GM23338 (cell line): ENCODE results near the gene PARVG. TPM values are rescaled to one million over a fixed set of nuclear protein-coding genes. Genes with fewer than 3 reads are reported as not detected.

ENCODE experiments used
- ATAC-seq: fragments of 200-7000 bp; cut with Tn5 transposase; 3 replicates; pipeline ENCODE4 v1.9.1; 2020
- DNase-seq: peaks from one replicate; pipeline ENCODE4 v3.0.0-alpha.2; 2015; ENCODE audit warnings: low spot score
- H2AFZ ChIP-seq: fragments of 200-600 bp; sonication (generic); 2 replicates; pipeline ENCODE4 v1.8.0; 2016; ENCODE audit warnings: antibody characterized with exemption, mild to moderate bottlenecking, moderate library complexity
- H3F3A ChIP-seq: fragments of 200-600 bp; sonication (generic); replicated peaks from 2 replicates; pipeline ENCODE4 v1.8.0; 2017; ENCODE audit warnings: antibody characterized with exemption, mixed run types, low read depth
- H3K27ac ChIP-seq: fragments of 200-600 bp; sonication (generic); 2 replicates; pipeline ENCODE4 v1.6.1; 2016; ENCODE audit warnings: low read depth
- H3K27me3 ChIP-seq: fragments of 200-600 bp; sonication (generic); 2 replicates; pipeline ENCODE4 v1.8.0; 2016; ENCODE audit warnings: mild to moderate bottlenecking, mixed run types, moderate library complexity; ENCODE audit not compliant: insufficient read depth
- H3K36me3 ChIP-seq: fragments of 200-600 bp; sonication (generic); 2 replicates; pipeline ENCODE4 v1.8.0; 2016; ENCODE audit warnings: mild to moderate bottlenecking; ENCODE audit not compliant: insufficient read depth
- H3K4me1 ChIP-seq: fragments of 200-600 bp; sonication (generic); 2 replicates; pipeline ENCODE4 v1.8.0; 2016; ENCODE audit warnings: mild to moderate bottlenecking, moderate library complexity; ENCODE audit not compliant: insufficient read depth
- H3K4me2 ChIP-seq: fragments of 200-600 bp; sonication (generic); 2 replicates; pipeline ENCODE4 v1.7.1; 2017; ENCODE audit warnings: mixed run types
- H3K4me3 ChIP-seq: fragments of 200-600 bp; sonication (generic); 2 replicates; pipeline ENCODE4 v1.6.1; 2016; ENCODE audit warnings: mixed run types
- H3K79me2 ChIP-seq: fragments of 200-600 bp; sonication (generic); replicated peaks from 2 replicates; pipeline ENCODE4 v1.8.0; 2017; ENCODE audit warnings: mild to moderate bottlenecking; ENCODE audit not compliant: insufficient read depth
- H3K9me2 ChIP-seq: fragments of 200-600 bp; sonication (generic); 2 replicates; pipeline ENCODE4 v1.8.0; 2017; ENCODE audit not compliant: insufficient read depth
- H4K20me1 ChIP-seq: fragments of 200-600 bp; sonication (generic); replicated peaks from 2 replicates; pipeline ENCODE4 v1.8.0; 2017; ENCODE audit warnings: mild to moderate bottlenecking; ENCODE audit not compliant: insufficient read depth
- H3K27ac Mint-ChIP-seq: 2 replicates; pipeline ENCODE4 v1.8.0; 2020; ENCODE audit warnings: inconsistent platforms, mild to moderate bottlenecking, moderate library complexity, mixed read lengths
- H3K27me3 Mint-ChIP-seq: 3 replicates; pipeline ENCODE4 v1.8.0; 2022; ENCODE audit warnings: low read depth, mild to moderate bottlenecking, moderate library complexity, mixed read lengths, inconsistent platforms; ENCODE audit not compliant: insufficient read depth, poor library complexity
- H3K36me3 Mint-ChIP-seq: 3 replicates; pipeline ENCODE4 v1.8.0; 2021; ENCODE audit warnings: low read depth, mild to moderate bottlenecking, inconsistent platforms, moderate library complexity, mixed read lengths
- H3K4me1 Mint-ChIP-seq: 3 replicates; pipeline ENCODE4 v1.8.0; 2020; ENCODE audit warnings: mild to moderate bottlenecking, inconsistent platforms, mixed read lengths
- H3K4me3 Mint-ChIP-seq: 3 replicates; pipeline ENCODE4 v1.8.0; 2021; ENCODE audit warnings: moderate library complexity, mild to moderate bottlenecking, inconsistent platforms, mixed read lengths
- H3K9me3 Mint-ChIP-seq: 3 replicates; pipeline ENCODE4 v1.8.0; 2020; ENCODE audit warnings: moderate library complexity, mild to moderate bottlenecking, inconsistent platforms, mixed read lengths
- EZH2 ChIP-seq: fragments of 200-600 bp; sonication (generic); IDR thresholded peaks from one replicate; pipeline ENCODE4 v1.8.0; 2017; ENCODE audit warnings: antibody characterized with exemption, mild to moderate bottlenecking, low read depth; ENCODE audit not compliant: unreplicated experiment
- EZH2phosphoT487 ChIP-seq: fragments of 200-600 bp; sonication (generic); IDR thresholded peaks from one replicate; pipeline ENCODE4 v1.8.1; 2018; ENCODE audit warnings: antibody characterized with exemption; ENCODE audit not compliant: unreplicated experiment
- POLR2AphosphoS5 ChIP-seq: IDR thresholded peaks from 2 replicates; pipeline ENCODE4 v1.6.1; 2016; ENCODE audit warnings: antibody characterized with exemption, low read depth
- REST ChIP-seq: IDR thresholded peaks from one replicate; pipeline ENCODE4 v1.6.1; 2018; ENCODE audit warnings: antibody characterized with exemption; ENCODE audit not compliant: unreplicated experiment
- STAT1 ChIP-seq: IDR thresholded peaks from one replicate; pipeline ENCODE4 v1.6.1; 2016; ENCODE audit warnings: antibody characterized with exemption; ENCODE audit not compliant: unreplicated experiment
- polyA plus RNA-seq: library from polyadenylated mRNA; unstranded; fragments of >200 nt; fragmentation: Nextera tagmentation; extraction: Ambion mirVana; gene quantifications from 2 replicates; pipeline ENCODE4 v1.2.1, GENCODE V29; 2016
- total RNA-seq: library from RNA; depleted of rRNA; stranded (reverse); fragments of >200 nt; shearing (Covaris generic); gene quantifications from 2 replicates; pipeline ENCODE4 v1.2.3, GENCODE V29; 2014
- TF ChIP-seq, protein P1 (sequence below): fragments of 250-450 bp; sonication (Bioruptor Pico); IDR thresholded peaks from 2 replicates; pipeline ENCODE4 v1.5.0; 2020; ENCODE audit warnings: mild to moderate bottlenecking, moderate library complexity
- TF ChIP-seq, protein P2 (sequence below), 2 experiments: fragments of 200-600 bp in 1 of 2; sonication (generic) in 1 of 2; conservative IDR thresholded peaks; 2 replicates each; pipeline versions ENCODE4 v1.5.1 to v1.6.1; 2016 to 2017; ENCODE audit warnings: antibody characterized with exemption in 2 of 2, low read depth in 2 of 2, mild to moderate bottlenecking in 2 of 2, moderate library complexity in 1 of 2

Gene PARVG
- total and polyA plus RNA-seq, 2 experiments from 2014 or later: 0.14 to 0.31 TPM

DNA sequence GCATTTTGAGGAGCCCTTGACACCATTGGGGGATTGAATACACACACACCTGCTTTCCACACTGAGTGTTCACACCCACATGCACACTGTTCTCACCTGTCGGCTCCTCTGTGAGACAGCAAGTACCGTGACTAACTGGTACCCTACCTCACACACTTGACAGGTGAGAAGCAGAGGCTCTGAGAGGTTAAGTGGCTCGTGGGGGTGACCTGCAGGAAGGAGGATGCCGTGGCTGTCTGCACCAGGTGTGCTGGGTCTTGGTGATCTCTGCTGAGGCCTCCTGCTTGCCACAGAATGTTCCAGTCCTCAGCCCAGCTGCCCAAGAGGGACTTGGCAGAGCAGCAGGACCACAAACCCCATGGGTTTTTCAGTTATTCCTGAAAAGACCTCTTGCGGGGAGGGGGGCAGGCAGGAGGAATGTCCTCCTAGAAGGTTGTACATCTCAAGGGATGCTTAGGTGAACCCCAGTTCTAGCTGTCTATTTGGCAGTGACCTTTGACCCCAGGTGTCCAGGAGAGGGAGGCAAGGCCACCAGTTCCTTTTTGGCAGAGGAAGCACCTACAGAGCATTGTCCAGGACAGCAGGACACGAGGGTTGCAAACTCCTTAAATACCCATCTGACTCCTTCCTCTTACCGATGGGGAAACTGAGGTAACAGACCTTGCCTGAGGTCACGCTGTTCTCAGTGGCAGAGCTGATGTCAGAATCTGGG is 66.0 kb downstream of the PARVG start (continued):
- TF ChIP-seq REST: no peak
- TF ChIP-seq, protein P1, sequence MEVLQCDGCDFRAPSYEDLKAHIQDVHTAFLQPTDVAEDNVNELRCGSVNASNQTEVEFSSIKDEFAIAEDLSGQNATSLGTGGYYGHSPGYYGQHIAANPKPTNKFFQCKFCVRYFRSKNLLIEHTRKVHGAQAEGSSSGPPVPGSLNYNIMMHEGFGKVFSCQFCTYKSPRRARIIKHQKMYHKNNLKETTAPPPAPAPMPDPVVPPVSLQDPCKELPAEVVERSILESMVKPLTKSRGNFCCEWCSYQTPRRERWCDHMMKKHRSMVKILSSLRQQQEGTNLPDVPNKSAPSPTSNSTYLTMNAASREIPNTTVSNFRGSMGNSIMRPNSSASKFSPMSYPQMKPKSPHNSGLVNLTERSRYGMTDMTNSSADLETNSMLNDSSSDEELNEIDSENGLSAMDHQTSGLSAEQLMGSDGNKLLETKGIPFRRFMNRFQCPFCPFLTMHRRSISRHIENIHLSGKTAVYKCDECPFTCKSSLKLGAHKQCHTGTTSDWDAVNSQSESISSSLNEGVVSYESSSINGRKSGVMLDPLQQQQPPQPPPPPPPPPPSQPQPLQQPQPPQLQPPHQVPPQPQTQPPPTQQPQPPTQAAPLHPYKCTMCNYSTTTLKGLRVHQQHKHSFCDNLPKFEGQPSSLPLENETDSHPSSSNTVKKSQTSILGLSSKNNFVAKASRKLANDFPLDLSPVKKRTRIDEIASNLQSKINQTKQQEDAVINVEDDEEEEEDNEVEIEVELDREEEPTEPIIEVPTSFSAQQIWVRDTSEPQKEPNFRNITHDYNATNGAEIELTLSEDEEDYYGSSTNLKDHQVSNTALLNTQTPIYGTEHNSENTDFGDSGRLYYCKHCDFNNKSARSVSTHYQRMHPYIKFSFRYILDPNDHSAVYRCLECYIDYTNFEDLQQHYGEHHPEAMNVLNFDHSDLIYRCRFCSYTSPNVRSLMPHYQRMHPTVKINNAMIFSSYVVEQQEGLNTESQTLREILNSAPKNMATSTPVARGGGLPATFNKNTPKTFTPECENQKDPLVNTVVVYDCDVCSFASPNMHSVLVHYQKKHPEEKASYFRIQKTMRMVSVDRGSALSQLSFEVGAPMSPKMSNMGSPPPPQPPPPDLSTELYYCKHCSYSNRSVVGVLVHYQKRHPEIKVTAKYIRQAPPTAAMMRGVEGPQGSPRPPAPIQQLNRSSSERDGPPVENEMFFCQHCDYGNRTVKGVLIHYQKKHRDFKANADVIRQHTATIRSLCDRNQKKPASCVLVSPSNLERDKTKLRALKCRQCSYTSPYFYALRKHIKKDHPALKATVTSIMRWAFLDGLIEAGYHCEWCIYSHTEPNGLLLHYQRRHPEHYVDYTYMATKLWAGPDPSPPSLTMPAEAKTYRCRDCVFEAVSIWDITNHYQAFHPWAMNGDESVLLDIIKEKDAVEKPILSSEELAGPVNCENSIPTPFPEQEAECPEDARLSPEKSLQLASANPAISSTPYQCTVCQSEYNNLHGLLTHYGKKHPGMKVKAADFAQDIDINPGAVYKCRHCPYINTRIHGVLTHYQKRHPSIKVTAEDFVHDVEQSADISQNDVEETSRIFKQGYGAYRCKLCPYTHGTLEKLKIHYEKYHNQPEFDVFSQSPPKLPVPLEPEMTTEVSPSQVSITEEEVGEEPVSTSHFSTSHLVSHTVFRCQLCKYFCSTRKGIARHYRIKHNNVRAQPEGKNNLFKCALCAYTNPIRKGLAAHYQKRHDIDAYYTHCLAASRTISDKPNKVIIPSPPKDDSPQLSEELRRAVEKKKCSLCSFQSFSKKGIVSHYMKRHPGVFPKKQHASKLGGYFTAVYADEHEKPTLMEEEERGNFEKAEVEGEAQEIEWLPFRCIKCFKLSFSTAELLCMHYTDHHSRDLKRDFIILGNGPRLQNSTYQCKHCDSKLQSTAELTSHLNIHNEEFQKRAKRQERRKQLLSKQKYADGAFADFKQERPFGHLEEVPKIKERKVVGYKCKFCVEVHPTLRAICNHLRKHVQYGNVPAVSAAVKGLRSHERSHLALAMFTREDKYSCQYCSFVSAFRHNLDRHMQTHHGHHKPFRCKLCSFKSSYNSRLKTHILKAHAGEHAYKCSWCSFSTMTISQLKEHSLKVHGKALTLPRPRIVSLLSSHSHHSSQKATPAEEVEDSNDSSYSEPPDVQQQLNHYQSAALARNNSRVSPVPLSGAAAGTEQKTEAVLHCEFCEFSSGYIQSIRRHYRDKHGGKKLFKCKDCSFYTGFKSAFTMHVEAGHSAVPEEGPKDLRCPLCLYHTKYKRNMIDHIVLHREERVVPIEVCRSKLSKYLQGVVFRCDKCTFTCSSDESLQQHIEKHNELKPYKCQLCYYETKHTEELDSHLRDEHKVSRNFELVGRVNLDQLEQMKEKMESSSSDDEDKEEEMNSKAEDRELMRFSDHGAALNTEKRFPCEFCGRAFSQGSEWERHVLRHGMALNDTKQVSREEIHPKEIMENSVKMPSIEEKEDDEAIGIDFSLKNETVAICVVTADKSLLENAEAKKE (CRISPR knock-in tag): no peak

DNA sequence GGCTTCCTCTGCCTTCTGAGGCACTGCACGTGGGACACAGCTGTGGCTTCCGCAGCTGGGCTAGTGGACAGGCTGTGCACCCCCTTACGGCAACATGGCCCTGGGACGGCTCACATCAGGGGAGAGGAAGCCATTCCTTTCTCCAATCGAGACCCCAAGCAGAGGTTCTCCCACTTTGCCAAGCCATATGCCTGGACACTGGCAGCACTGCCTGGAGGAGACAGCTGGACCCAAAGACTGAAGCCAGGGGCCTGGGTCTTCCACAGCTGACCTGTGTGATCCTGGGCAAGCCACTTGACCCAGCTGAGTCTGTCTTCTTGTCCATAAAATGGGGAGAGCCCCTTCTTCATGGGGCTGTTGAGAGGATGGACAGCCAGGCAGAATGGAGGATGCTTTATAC is 66.6 kb downstream of the PARVG start:
- H3K27ac Mint-ChIP-seq: no peak overlapping the region
- H3K4me3 ChIP-seq: no peak overlapping the region
- no peak overlapping the region for H3K4me2 ChIP-seq
- TF ChIP-seq, protein P2, sequence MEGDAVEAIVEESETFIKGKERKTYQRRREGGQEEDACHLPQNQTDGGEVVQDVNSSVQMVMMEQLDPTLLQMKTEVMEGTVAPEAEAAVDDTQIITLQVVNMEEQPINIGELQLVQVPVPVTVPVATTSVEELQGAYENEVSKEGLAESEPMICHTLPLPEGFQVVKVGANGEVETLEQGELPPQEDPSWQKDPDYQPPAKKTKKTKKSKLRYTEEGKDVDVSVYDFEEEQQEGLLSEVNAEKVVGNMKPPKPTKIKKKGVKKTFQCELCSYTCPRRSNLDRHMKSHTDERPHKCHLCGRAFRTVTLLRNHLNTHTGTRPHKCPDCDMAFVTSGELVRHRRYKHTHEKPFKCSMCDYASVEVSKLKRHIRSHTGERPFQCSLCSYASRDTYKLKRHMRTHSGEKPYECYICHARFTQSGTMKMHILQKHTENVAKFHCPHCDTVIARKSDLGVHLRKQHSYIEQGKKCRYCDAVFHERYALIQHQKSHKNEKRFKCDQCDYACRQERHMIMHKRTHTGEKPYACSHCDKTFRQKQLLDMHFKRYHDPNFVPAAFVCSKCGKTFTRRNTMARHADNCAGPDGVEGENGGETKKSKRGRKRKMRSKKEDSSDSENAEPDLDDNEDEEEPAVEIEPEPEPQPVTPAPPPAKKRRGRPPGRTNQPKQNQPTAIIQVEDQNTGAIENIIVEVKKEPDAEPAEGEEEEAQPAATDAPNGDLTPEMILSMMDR (conservative IDR thresholded peaks at IDR 0.05; ENCODE audit: low read depth in 2 of 2): no peak
- TF ChIP-seq STAT1 (no peak), POLR2AphosphoS5 (no peak), EZH2 (no peak), EZH2phosphoT487 (no peak)
- no peaks in the 10 kb centered on the region for H3K36me3 ChIP-seq
- H3K4me1 Mint-ChIP-seq: no peaks in the 10 kb centered on the region
- no peaks in the 10 kb centered on the region for H3F3A ChIP-seq
- H3K27ac ChIP-seq: no peak overlapping the region
- H3K27me3 Mint-ChIP-seq: peaks cover 4% of the 10 kb centered on the region
- no peaks in the 10 kb centered on the region for H4K20me1 ChIP-seq
- H2AFZ ChIP-seq: no peak overlapping the region
- no peak for ATAC-seq
- H3K79me2 ChIP-seq: no peaks in the 10 kb centered on the region
- no peak for DNase-seq
- no peaks in the 10 kb centered on the region for H3K27me3 ChIP-seq
- H3K4me3 Mint-ChIP-seq: no peak overlapping the region
- H3K4me1 ChIP-seq: no peaks in the 10 kb centered on the region
- peaks cover 32% of the 10 kb centered on the region for H3K36me3 Mint-ChIP-seq
- no peaks in the 10 kb centered on the region for H3K9me2 ChIP-seq
- H3K9me3 Mint-ChIP-seq: peaks cover 25% of the 10 kb centered on the region
